ENCODE results near the gene LPP. TPM values are rescaled to one million over a fixed set of nuclear protein-coding genes. Genes with fewer than 3 reads are reported as not detected.

The LPP gene
- polyA plus RNA-seq, 3 donors, result 14.1 to 23.2 (median 15.3) TPM

- Histone ChIP-seq H3K4me3 (replicated peaks in 1 of 3; ENCODE audit: low read depth in 2 of 3, low read length in 3 of 3) (no peak overlapping the region), H3K27ac (ENCODE audit: low read depth in 1 of 2, low read length in 2 of 2) (no peak overlapping the region), H4K20me1 (ENCODE audit: insufficient read depth, low read length) (no peaks in the 10 kb centered on the region), H3K9ac (ENCODE audit: insufficient read depth, low read length, poor library complexity, severe bottlenecking) (no peak overlapping the region), H3K27me3 (ENCODE audit: control insufficient read depth in 2 of 2, insufficient read depth in 2 of 2, low read length in 2 of 2) (no peaks in the 10 kb centered on the region), H3K36me3 (replicated peaks in 1 of 2; ENCODE audit: control insufficient read depth in 1 of 2, insufficient read depth in 2 of 2, low read length in 2 of 2) (no peaks in the 10 kb centered on the region), H3K9me3 (replicated peaks in 1 of 2; ENCODE audit: control insufficient read depth in 1 of 2, insufficient read depth in 1 of 2, low read length in 2 of 2) (no peaks in the 10 kb centered on the region), H3K4me2 (replicated peaks; ENCODE audit: extremely low read depth, low read length, poor library complexity, severe bottlenecking) (no peak overlapping the region), H3K4me1 (ENCODE audit: control insufficient read depth in 1 of 2, insufficient read depth in 2 of 2, low read length in 2 of 2) (peaks cover 26 to 28% of the 10 kb centered on the region in 2 donors), H2AFZ (ENCODE audit: insufficient read depth, low read depth, low read length, poor library complexity, severe bottlenecking) (no peak overlapping the region), H3K79me2 (ENCODE audit: insufficient read depth, low read length) (no peaks in the 10 kb centered on the region)
- DNase-seq, result no peak
- no peak overlapping the region for H3K4me3 Mint-ChIP-seq
- peaks cover 35% of the 10 kb centered on the region for H3K4me1 Mint-ChIP-seq
- intact Hi-C loops (cut with micrococcal nuclease), result no loop called here
- TF ChIP-seq, protein P1, sequence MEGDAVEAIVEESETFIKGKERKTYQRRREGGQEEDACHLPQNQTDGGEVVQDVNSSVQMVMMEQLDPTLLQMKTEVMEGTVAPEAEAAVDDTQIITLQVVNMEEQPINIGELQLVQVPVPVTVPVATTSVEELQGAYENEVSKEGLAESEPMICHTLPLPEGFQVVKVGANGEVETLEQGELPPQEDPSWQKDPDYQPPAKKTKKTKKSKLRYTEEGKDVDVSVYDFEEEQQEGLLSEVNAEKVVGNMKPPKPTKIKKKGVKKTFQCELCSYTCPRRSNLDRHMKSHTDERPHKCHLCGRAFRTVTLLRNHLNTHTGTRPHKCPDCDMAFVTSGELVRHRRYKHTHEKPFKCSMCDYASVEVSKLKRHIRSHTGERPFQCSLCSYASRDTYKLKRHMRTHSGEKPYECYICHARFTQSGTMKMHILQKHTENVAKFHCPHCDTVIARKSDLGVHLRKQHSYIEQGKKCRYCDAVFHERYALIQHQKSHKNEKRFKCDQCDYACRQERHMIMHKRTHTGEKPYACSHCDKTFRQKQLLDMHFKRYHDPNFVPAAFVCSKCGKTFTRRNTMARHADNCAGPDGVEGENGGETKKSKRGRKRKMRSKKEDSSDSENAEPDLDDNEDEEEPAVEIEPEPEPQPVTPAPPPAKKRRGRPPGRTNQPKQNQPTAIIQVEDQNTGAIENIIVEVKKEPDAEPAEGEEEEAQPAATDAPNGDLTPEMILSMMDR (IDR thresholded peaks at IDR 0.05), result no peak
- WGBS (ENCODE audit: insufficient coverage), result 83% methylated on average over 1 of the region's 5 CpGs
- H3K27me3 Mint-ChIP-seq (ENCODE audit: low read depth in 3 of 3), result peaks cover 0 to 2% (median 0%) of the 10 kb centered on the region in 3 donors
- H3K27ac Mint-ChIP-seq, result no peak overlapping the region
- H3K9me3 Mint-ChIP-seq, result peaks cover 0 to under 1% (median 0%) of the 10 kb centered on the region in 7 donors
- peaks cover 0 to 2% of the 10 kb centered on the region in 2 donors for H3K36me3 Mint-ChIP-seq
Measured at GRCh38 chr3:188832961-188833721, 679.2 kb downstream of the LPP start.

- Histone ChIP-seq H3K4me1 (ENCODE audit: control insufficient read depth in 1 of 2, insufficient read depth in 2 of 2, low read length in 2 of 2) (peaks cover 22 to 24% of the 10 kb centered on the region in 2 donors), H3K27me3 (ENCODE audit: control insufficient read depth in 2 of 2, insufficient read depth in 2 of 2, low read length in 2 of 2) (no peaks in the 10 kb centered on the region), H3K9me3 (replicated peaks in 1 of 2; ENCODE audit: control insufficient read depth in 1 of 2, insufficient read depth in 1 of 2, low read length in 2 of 2) (no peaks in the 10 kb centered on the region), H2AFZ (ENCODE audit: insufficient read depth, low read depth, low read length, poor library complexity, severe bottlenecking) (no peak overlapping the region), H3K27ac (ENCODE audit: low read depth in 1 of 2, low read length in 2 of 2) (no peak overlapping the region), H3K79me2 (ENCODE audit: insufficient read depth, low read length) (no peaks in the 10 kb centered on the region), H3K9ac (ENCODE audit: insufficient read depth, low read length, poor library complexity, severe bottlenecking) (no peak overlapping the region), H3K4me3 (replicated peaks in 1 of 3; ENCODE audit: low read depth in 2 of 3, low read length in 3 of 3) (no peak overlapping the region), H3K4me2 (replicated peaks; ENCODE audit: extremely low read depth, low read length, poor library complexity, severe bottlenecking) (no peak overlapping the region), H4K20me1 (ENCODE audit: insufficient read depth, low read length) (no peaks in the 10 kb centered on the region), H3K36me3 (replicated peaks in 1 of 2; ENCODE audit: control insufficient read depth in 1 of 2, insufficient read depth in 2 of 2, low read length in 2 of 2) (no peaks in the 10 kb centered on the region)
- peaks cover 5 to 8% of the 10 kb centered on the region in 2 donors for H3K36me3 Mint-ChIP-seq
- H3K4me1 Mint-ChIP-seq, result peaks cover 31% of the 10 kb centered on the region
- no peak overlapping the region for H3K4me3 Mint-ChIP-seq
- H3K9me3 Mint-ChIP-seq, result peaks cover 0 to 5% (median 3%) of the 10 kb centered on the region in 7 donors
- no peak overlapping the region for H3K27ac Mint-ChIP-seq
- WGBS (ENCODE audit: insufficient coverage), result 86% methylated on average over 1 of the region's 3 CpGs
- intact Hi-C loops (cut with micrococcal nuclease), result no loop called here
- TF ChIP-seq, protein P1 (IDR thresholded peaks at IDR 0.05), result no peak
- no peak for DNase-seq
- H3K27me3 Mint-ChIP-seq (ENCODE audit: low read depth in 3 of 3), result peaks cover 0 to 3% (median 0%) of the 10 kb centered on the region in 3 donors
Measured at GRCh38 chr3:188834349-188834748, 680.4 kb downstream of the LPP start.

Measured in CD14-positive monocyte (primary cell).